GM18868 (cell line): ENCODE measurements around the gene AZGP1.
A peak's percentile ranks its signal among the peaks of the same experiment; 100 is the strongest.
"Not testable (repeated sequence)": the region's sequence is repeated elsewhere in the genome, so short reads cannot be mapped to it uniquely, and the experiment has no call there.

Experiments used
- ATAC-seq: cut with Tn5 transposase; IDR thresholded peaks from one replicate; pipeline ENCODE4 v1.9.1; 2021; ENCODE audit warnings: mild to moderate bottlenecking, moderate library complexity; ENCODE audit not compliant: unreplicated experiment

AZGP1 gene

GRCh38 chr7:99953649-99954048, 22.2 kb downstream of the AZGP1 start:
- ATAC-seq: no peak

DNA sequence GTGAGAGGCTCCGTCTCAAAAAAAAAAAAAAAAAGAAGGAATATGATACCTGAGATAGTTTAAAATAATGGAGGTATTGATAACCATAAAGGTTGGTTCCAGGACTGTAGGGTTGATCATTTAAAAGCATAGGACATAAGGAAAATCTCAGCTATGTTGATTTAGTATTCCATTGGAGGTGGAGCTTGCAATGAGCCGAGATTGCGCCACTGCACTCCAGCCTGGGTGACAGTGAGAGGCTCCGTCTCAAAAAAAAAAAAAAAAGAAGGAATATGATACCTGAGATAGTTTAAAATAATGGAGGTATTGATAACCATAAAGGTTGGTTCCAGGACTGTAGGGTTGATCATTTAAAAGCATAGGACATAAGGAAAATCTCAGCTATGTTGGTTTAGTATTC, 23.2 kb downstream of the AZGP1 start:
- ATAC-seq: not testable (repeated sequence)

- ATAC-seq: not testable (repeated sequence)
Measured at GRCh38 chr7:99950819-99951218, 25.0 kb downstream of the AZGP1 start.

DNA sequence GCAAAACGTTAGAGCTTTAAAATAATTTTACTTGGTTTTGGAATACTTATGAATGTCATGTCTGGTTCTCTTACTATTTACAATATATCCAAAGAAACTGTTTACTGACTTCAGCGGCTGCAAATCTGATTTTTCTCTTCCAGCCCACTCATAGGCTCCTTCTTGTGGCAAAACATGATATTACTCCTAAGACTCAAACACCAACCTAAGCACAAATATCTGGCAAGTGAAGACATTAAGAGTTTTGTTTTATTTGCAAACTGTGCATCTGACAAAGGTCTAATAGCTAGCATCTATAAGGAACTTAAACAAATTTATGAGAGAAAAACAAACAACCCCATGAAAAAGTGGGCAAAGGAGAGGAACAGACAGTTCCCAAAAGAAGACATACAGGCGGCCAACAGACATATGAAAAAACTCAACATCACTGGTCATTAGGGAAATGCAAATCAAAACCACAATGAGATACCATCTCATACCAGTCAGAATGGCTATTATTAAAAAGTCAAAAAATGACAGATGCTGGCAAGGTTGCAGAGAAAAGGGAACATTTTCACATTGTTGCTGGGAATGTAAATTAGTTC, 26.1 kb downstream of the AZGP1 start:
- no peak for ATAC-seq

DNA sequence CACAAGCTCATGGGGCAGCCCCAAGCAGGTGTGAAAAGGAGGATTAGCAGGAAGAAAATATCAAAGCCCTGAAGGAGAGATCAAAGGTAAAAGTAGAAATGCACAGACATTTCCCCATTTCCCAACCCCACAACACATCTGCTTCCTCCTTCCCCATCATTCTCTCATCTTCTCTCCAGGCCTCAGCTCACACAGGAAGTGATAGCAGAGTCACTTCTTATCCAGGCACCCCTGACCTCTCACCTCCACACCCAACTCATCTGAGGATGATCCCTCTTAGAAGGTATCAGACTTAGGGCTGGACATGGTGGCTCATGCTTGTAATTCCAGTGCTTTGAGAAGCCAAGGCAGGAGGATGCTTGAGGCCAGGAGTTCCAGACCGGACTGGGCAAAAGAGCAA, 28.2 kb downstream of the AZGP1 start:
- ATAC-seq: no peak

- no peak for ATAC-seq
Measured at GRCh38 chr7:99944497-99945070, 31.2 kb downstream of the AZGP1 start.

DNA sequence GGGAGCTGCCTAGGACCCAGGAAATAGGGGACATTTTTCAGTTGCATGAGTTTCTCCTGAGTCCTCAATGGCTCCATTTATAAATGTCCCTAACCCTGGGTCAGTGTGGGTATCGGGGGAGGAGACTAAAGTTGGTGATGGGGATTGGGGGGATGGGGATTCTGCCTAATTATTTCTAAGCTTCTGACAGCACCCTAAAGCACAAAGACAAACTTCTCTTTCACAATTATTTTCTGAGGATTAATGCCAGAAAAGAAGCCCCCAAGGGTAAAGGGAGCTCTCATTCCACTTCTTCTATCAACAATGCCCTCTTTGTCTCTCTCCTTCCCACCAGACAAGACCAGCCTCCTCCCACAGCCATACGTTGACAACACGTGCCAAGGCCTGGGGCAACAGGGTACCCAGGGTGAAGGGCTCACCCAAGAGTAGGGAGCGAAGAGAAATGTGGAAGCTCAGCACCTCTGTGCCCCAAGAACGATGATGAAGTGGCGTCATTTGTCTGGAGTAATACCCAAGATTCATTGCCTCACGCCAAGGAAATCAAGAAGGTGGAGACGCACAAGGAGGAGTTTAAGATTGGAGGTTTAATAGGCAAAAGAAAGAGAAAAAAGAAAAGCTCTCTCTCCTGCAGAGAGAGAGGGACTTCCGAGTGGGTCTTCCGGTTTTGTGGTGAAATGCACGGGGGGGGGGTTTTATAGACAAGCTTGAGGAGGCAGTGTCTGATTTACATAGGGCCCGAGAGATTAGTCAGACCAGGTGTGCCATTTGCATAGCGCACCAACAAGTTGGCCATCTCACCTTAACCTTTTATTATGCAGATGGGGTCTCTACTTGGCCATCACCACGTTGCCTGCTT, 32.0 kb downstream of the AZGP1 start:
- ATAC-seq: no peak

DNA sequence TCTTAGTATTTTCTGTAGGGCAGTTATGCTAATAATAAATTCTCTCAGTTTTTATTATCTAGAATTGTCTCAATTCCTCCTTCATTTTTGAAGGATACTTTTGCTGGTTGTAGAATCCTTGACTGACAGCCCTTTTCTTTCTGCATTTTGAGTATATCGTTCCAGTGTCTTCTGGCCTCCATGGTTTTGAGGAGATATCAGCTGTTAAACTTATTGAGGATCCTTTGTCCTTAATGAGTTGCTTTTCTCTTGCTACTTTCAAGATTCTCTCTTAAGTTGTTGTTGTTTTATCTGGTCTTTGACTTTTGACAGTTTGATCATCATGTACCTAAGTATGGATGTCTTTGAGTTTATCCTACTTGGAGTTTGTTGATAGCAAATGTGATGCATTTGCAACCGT, 37.5 kb downstream of the AZGP1 start:
- no peak for ATAC-seq

- ATAC-seq: not testable (repeated sequence)
Measured at GRCh38 chr7:99935009-99935408, 40.8 kb downstream of the AZGP1 start.

GRCh38 chr7:99930376-99930775, 45.5 kb downstream of the AZGP1 start:
- ATAC-seq: no peak

GRCh38 chr7:99929730-99930053, 46.1 kb downstream of the AZGP1 start:
- ATAC-seq: no peak

GRCh38 chr7:99928994-99929729, 46.7 kb downstream of the AZGP1 start, which contains the start of gene GJC3:
TSS of gene GJC3 (minus strand) at chr7:99929620. CDS start at chr7:99929620, 0 bp downstream.
- no peak for ATAC-seq

GRCh38 chr7:99928188-99928587, 47.6 kb downstream of the AZGP1 start:
- no peak for ATAC-seq

DNA sequence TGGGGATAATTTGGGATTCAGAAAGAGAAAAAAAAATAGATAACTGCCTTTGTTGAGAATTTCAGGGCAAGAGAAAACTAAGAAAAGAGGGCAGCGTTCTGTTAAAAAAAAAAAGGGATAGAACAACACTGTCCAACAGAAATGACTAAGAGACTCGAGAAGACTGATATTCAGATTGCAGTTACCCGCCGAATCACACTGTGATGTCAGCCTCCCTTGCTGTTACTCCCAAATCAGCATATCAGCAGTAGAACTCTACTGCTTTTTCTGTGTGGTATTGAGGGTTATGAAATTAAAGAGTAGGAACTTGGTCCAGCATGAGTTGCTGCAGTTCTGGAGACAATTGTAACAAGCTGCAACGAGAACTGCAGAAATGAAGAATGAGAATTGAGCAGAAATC, 48.3 kb downstream of the AZGP1 start:
- no peak for ATAC-seq

- no peak for ATAC-seq
Measured at GRCh38 chr7:99926321-99926720, 49.5 kb downstream of the AZGP1 start.

DNA sequence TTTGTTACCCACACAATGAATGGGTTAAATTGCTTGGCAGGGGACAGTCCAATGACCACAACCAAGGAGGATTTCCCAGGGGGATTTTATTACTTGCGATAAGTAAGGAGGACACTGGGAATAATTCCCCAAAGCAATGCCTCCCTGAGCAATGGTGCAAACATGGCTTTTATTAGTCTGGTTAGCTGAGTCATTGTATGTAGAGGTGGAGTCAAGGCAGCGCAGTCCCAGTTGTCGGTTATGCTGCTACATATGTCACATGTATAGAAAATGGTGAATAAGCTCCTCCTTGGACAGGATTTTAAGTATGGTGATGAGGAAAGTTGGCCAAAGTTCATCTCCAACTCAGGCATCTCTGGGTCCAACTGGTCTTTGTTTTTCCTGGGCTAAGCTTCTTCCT, 52.6 kb downstream of the AZGP1 start:
- ATAC-seq: no peak

DNA sequence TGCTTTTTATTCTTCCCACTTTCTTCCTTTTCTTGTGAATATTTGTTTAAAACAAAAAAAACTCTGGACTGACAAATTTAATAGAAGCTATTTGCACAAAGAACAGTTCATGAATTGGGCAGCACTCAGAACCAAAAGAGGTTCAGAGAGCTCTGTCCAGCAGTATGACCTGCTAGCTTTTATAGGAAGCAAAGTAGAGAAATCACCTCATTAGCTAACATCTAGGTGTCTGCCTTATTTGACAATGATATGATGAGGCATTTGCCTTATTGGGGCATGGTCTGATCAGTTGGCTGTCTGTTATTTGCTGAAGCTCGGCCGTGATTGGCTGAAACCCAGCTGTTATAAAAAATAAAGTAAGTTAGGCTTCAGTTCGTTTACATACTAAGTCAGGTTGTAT, 55.7 kb downstream of the AZGP1 start:
- ATAC-seq: no peak

DNA sequence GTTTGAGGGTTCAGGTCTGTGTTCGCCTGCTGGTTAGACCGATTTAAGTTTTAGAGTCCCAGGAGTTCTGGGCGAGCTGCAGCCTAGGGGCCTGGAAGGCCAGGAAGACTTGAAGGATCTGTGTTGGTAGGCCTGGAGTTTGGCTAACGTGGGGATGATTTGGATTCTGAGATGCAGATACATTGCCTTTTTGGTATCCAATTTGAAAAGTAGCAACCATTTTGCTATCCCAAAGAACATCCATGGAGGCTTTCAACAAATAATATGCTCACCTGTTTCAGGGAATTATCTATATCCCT, 56.1 kb downstream of the AZGP1 start:
- no peak for ATAC-seq

GRCh38 chr7:99918959-99919813, 56.6 kb downstream of the AZGP1 start, which contains the start of gene TRIM4:
TSS of gene TRIM4 (minus strand) at chr7:99919530. CDS start at chr7:99919401, 129 bp downstream.
- peak; percentile 97 for ATAC-seq
